ENCODE results near the gene HM13.
"Not testable (repeated sequence)": the region's sequence is repeated elsewhere in the genome, so short reads cannot be mapped to it uniquely, and the experiment has no call there.

Gene HM13

DNA sequence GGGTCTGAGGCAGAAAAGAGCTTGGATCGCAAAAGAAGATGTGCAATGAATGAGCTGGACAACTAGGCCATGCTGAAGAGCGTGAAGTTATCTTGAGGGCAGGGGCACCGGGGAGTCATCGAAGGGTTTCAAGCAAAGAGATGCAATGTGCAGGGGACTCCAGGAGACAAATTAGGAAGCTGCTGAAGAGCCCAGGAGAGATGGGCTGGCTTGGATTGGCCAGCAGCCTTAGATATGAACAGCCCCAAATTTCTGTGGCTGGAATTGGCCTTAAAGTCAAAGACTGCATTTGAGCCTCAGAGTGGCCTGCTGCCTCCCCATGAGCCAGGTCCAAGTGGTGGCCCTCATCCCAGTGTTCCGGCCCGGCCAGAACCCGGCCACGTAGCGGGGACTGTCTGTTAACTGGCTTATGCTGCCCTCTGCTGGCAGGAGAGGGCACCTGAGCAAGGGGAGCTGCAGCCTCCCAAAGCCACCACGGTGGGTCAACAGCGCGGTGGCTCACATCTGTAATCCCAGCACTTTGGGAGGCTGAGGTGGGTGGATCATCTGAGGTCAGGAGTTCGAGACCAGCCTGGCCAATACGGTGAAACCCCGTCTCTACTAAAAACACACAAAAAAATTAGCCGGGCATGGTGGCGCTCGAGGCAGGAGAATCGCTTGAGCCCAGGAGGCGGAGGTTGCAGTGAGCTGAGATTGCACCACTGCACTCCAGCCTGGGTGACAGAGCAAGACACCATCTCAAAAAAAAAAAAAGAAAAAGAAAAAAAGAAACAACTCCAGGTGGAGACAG is 11.2 kb upstream of the HM13 start:
- peak; percentile 59 for DNase-seq (ENCODE audit: low read depth, low spot score)

DNA sequence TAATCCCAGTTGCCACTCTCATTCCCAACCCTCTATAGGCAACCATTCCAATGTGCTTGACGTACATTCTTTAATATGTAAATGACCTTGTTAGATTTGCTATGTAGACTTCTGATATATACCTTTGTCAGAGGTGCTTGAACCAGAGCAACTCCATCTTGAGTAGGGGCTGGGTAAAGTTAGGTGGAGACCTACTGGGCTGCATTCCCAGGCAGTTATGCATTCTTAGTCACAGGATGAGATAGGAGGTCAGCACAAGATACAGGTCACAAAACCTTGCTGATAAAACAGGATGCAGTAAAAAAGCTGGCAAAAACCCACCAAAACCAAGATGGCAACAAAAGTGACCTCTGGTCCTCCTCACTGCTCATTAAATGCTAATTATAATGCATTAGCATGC is 8.3 kb upstream of the HM13 start:
- DNase-seq (ENCODE audit: low read depth, low spot score) = no peak

DNA sequence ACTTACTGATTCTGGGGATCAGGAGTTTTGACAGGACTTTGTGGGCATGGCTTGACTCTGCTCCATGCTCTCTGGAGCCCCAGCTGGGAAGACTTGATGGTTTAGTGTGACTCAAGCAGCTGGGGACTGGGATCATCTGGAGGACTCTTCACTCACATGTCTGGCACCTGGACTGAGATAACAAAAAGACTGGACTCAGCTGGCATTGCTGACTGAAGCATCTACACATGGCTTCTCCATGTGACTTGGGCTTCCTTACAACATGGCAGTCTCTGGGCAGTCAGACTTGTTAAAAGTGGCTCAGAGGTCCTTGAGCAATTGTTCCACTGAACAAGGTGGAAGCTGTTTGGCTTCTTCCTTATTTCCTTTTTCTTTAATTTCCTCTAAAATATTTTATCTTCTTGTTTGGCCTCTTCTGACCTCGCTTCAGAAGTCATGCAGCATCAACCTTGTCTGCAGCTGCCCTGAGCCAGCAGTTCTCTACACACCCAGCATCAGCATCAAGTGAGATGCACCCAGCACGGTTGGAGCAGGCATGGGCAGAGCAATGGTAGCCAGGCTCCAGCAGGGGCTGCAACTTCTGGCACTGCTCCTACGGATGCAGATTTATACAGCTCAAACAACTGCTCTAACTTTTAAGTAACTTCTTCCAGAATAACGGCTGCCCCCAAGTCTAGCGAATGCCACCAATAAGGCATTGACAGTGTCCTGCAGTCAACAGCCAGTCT is 5.6 kb upstream of the HM13 start:
- no peak for DNase-seq (ENCODE audit: low read depth, low spot score)

DNA sequence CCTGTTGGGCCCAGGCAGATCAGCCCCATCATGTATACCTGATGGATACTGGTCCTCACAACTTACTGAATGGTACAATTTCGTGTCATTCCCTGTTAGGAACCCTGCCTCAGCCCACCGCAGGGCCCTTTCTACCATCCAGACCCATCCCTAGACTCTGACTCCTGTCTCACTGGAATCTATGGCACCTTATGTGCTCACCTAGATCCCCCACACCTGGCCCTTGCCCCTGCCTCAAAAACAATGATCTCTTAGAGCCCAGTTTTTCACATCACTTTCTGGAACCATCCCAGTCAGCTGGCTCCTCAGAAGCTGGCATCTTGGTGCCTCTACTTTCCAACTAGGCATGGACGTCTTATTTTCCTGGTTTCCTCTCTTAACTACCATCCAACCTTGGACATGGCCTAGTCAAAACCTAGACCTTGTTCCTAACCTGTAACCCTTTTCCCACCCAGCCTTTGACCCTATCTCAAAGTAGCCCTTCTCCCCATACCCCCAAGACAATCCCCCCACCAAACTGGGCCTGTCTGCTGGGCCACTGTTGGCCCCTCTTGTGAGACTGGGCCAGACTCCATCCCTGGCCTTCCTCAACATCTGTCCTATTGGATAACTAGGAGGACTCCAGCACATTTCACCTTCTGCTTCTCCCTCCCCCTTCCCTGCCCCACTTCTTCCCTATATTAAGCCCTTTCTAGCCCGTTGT is 981 bp downstream of the HM13 start:
- no peak for DNase-seq (ENCODE audit: low read depth, low spot score)

DNA sequence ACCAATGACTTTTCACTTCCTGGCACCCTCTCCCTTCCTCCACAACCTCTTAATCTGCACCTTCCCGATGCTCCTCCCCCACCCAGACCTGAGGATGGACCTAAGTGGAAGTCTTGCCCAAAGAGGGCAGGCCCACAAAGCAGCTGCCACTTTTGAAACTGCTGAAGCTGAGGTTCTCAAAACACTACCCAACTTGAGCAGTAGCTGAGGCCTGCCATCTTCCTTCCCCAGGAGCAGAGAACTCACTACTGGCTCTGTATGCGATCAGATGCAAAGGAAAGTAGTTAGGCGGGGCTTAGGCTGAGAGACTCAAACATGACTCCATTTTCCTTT is 1.5 kb downstream of the HM13 start:
- DNase-seq (ENCODE audit: low read depth, low spot score) = no peak

DNA sequence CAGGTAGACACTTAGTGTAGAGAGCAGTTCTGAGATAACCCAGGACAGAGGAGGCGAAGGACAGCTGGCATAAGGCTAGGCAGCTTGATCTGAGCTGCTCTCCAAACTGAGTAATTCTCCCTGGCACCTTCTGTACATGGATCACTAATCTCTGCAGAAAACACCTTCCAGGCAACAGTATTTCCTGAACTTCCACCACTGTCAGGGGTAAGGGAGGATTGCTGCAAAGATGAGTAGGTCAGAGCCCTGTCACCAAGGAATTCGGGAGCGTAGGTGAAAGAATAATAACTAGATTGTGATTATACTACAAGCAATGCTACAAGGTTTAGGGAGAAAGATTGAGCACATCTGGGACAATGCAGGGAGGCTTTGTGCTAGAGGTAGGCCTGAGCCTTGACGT is 1.9 kb downstream of the HM13 start:
- no peak for DNase-seq (ENCODE audit: low read depth, low spot score)

DNA sequence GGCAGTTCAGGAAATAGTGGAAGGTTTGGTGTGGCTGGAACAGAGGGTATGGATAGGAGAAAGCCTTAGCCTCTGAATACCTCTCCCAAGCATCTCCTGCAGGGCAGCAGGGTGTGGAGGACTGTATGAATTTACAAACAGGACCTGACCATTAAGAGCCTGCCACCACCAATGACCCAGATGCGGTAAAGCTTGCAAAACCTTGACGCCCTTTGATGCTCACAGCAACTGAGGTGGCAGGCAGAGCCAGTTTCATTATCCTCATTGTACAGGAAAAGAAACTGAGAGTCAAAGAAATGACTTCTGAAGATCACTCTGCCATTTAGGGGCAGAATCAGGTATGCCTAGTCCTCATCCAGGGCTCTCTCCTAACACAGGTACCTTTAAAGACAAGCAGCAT is 2.4 kb downstream of the HM13 start:
- DNase-seq (ENCODE audit: low read depth, low spot score) = no peak

DNA sequence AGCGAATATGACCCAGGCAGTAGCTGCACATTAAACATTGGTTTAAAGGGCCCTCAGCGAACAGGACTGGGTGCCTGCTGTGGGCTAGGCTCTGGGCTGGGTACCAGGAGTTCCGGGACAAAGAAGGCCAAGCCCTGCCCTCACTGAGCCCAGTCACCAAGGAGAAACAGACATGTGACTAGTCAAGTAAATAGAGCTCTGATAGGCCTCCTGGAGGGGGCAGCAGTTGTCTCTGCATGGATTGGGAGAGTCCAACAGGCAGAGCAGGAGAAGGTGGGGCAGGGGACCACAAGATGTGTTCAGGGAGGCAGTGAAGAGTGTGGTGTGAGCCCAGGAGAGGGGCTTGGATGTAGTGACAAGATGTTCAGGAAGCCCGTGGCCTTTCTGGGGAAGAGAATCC is 3.1 kb downstream of the HM13 start:
- DNase-seq (ENCODE audit: low read depth, low spot score) = no peak

DNA sequence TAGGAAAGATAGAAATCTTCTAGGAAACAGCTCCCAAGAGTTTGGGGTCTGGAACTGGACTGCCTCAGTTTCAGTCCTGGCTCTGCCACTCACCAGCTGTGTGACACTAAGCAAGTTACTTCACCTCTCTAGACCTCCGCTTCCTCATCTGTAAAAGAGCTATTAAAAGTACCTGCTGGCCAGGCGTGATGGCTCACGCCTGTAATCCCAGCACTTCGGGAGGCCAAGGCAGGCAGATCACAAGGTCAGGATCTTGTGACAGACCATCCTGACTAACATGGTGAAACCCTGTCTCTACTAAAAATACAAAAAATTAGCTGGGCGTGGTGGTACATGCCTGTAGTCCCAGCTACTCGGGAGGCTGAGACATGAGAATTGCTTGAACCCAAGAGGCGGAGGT is 7.0 kb downstream of the HM13 start:
- DNase-seq (ENCODE audit: low read depth, low spot score) = not testable (repeated sequence)

DNA sequence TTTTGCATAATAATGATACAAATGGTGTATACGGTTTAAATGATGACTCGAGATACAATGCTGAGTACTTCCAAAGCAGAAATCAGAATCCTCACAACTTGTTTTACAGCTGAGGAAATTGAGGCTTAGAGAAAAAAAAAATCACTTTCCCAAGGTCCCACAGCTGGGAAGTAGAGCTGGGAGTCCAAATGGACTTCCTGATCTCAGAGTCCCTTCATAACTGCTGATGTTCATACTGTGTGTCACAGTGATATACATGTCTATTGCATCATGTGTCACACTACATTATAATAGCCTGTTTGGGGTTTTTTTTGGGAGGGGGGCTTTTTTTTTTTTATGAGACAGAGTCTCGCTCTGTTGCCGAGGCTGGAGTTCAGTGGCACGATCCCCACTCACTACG is 8.5 kb downstream of the HM13 start:
- no peak for DNase-seq (ENCODE audit: low read depth, low spot score)

DNA sequence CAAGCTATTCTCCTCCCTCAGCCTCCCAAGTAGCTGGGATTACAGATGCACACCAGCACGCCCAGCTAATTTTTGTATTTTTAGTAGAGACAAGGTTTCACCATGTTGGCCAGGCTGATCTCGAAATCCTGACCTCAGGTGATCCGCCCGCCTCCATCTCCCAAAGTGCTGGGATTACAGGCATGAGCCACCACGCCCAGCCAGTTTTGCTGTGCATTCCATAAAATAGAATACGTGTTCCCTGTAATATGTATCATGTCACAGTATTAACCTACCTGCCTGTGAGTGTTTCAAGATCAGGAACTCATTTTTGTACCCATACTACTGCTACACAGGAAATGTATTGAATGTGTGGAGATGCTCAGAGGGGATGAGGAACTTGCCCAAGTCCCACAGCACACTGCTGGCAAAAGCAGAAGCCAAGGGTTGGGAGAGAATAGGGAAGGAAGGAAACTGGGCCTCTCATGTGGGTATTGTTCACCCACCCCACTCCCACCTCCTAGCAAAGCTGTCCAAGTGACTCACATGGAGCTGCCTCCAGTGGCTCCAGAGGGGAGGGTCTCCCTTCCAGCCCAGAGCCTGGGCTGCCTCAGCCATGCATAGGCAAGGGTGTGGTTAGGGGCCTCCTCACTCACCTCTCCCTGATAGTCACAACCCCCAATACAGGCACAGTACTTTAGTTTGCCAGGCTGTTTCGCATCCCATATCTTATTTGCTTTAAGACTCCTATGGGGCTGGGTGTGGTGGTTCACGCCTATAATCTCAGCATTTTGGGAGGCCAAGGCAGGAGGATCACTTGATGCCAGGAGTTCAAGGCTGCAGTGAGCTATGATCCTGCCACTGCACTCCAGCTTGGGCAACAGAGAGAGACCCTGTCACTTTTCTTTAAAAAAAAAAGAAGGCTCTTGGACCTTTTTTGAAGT is 9.4 kb downstream of the HM13 start:
- no peak for DNase-seq (ENCODE audit: low read depth, low spot score)

DNA sequence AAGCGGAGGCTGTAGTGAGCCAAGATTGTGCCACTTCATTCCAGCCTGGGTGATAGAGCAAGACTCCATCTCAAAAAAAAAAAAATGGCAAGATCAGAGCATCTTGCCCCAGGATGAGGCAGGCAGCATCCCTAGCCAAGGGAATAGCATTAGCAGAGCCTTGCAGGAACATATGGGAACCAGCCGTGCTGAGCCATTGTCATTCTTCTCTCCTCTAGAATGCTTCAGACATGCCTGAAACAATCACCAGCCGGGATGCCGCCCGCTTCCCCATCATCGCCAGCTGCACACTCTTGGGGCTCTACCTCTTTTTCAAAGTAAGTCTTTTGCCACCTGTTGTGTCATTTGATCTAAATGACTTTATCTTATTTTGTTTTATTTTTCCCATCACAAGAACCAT is 13.0 kb downstream of the HM13 start:
- DNase-seq (ENCODE audit: low read depth, low spot score) = no peak

DNA sequence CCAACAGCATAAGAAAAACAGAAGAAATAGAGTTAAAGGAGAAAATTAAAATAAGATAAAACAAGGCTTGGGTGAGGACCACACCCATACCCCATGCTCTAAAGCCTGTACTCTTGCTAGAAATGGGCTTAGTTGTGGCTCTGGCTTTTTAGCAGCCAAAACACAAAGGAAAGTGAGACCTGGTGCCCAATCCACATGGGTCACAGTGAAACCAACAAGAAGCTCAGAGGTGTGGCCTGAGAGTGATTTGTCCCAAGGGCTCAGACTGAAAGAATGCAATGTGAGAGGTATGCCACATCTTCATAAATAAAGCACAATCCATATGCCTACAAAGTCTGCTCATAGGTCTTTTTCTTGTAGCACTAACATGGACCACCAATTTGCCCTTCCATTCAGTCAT is 21.1 kb downstream of the HM13 start:
- DNase-seq (ENCODE audit: low read depth, low spot score) = no peak

DNA sequence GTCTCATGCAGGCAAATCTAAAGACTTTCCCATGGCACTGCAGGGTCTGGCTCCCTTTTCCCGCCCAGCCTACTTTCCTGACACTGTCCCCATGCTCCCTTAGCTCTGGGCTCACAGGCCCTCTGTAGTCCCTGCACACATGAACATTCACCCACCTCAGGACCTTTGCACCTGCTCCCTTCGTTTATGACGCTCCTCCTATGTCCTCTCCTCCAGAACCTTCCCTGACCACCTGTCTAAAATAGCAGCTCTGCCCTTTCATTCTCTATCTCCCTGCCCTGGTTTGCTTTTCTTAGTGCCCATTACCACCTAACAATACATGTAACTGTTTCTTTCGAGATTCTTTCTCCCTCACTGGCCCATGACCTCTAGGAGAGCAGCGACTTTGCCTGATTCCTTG is 22.3 kb downstream of the HM13 start:
- no peak for DNase-seq (ENCODE audit: low read depth, low spot score)

DNA sequence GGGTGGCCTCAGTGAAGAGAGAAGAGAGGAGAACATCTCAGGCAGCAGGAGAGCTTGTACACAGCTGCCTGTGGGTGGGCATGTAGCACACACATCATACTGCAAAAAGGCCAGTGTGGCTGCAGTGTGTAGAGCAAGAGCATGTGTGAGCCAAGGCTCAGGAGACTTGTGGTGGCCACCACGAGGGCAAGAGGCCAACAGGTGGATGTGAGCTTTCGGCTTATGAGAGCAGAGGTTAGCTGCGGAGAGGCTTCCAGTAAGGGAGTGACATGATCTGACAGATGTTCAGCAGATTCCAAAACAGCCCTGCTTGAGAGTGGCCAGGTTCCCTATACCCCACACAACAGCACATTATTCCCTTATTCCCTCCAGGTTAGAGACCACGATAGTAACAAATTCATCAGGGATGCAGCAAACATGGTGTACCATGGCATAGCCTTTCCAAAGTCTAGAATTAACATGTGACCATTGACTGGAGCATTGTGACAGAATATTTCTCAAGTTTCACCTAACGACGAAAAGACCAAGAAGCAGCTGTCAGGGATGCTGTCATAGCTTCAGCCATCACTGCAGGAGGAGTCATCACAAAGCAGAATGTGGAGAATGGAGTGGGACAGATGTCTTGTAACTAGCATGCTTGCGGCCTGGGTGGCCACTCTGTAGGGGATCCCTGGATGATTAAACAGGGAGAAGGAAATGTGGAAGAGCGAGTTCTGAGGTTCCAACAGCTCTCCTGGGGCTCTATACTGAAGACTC is 23.1 kb downstream of the HM13 start:
- DNase-seq (ENCODE audit: low read depth, low spot score) = no peak

DNA sequence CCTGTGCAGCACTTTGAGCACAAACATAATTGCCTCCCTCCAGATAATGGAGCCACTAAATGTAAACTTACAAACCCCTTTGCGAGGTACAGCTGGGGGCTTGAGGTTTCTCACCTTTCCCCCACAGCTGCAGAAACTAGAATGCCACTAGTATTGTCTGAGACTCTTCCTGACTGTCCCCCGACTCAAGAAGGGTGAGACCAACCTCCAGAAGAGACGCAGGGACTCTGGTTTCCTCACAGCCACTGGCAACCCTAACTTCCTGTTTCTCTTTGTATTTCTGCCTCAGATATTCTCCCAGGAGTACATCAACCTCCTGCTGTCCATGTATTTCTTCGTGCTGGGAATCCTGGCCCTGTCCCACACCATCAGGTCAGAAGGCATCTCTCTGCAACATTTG is 23.6 kb downstream of the HM13 start:
- no peak for DNase-seq (ENCODE audit: low read depth, low spot score)

DNA sequence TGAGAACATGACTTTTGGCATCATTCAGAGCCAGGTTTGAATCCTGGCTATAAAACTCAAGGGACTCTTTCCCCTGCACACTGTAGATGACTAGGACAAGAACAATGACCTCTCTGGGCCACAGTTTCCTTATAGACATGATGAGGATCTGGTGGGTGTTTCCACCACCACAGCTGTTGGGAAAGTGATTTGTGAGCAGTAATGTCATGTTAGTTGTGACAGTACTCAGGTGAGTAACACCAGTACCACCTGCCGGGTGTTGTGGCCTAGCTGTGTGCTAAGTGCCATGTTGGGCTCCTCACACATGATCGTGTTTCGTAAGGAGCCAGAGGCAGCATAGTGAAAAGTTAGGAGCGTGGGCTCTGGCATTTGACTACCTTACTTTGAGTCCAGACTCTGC is 24.1 kb downstream of the HM13 start:
- no peak for DNase-seq (ENCODE audit: low read depth, low spot score)

DNA sequence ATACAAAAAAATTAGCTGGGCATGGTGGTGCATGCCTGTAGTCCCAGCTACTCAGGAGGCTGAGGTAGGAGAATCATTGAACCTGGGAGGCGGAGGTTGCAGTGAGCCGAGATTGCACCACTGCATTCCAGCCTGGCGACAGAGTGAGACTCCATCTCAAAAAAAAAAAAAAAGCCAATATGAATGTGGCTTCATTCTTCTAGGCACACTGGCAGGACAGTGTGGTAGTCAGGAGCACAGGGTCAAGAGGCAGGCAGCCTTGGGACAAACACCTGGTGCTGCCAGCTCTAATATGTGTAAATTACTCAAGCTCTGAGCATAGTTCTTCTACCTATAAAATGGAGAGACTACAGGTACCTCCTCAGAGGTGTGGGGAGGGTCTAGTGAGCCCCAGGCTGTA is 25.4 kb downstream of the HM13 start:
- DNase-seq (ENCODE audit: low read depth, low spot score) = not testable (repeated sequence)

DNA sequence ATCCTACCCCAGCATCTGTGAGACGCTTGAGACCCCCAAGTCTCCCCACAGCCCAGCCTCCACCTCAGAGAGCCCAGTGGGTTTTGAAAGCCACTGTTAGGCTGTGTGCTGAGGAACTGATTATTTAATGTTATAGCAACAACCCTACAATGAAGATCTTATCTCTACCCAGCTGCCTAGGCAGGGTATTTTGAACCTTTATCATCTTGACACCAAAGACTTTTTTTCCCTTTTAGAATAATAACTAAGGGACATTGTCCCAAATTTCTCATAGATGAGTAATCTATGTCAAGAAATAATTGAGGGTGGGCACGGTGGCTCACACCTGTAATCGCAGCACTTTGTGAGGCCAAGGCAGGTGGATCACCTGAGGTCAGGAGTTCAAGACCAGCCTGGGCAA is 26.2 kb downstream of the HM13 start:
- DNase-seq (ENCODE audit: low read depth, low spot score) = no peak

DNA sequence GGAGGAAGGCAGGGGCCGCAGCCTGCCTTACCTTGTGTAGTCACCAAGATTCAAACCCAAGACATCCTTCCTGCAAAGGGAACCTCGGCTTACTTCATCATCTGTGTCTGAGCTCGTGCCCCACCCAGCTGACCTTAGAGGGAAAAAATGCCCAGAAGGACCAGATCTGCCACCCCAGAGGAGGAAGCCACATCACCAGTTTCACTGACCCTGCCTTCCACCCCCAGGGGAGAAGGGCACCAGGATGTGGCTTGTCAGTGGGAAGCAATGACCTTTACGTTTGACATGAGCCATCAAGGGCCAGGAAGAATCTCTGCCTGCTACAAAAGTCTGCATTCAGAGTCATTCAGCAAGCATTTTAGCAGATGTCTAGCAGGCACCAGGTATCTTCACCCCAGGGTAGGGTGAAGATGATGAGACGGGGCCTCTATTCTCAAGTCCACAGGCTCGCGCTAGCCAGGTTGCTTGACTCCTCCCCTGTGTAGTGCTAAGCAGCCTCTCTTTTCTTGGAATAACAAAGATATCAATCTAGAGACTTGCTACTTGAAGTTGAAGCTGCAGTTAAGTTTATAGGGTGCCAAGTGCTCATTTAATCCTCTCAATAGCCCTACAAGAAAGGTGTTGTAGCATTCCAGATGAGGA is 28.1 kb downstream of the HM13 start:
- DNase-seq (ENCODE audit: low read depth, low spot score) = no peak

DNA sequence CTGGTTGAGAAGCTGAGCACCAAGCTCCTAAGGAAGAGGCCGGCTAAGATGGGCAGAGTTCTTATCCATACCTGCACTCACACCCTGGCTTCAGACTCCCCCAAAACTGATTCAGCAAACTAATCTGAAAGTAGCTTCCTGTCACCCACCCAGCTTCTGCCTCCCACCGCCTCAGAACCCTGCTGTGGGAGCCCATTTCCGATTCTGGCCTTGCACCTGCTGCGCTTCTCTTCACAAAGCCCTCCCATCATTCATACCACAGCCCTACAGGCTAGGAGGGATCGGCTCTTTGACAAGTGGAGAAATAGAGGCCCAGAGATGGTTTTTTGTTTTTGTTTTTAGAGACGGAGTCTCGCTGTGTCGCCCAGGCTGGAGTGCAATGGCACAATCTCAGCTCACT is 28.7 kb downstream of the HM13 start:
- no peak for DNase-seq (ENCODE audit: low read depth, low spot score)
